Heart left ventricle (tissue), 13 donors: Measurements from ENCODE around the gene SLC24A5.

ENCODE experiments used
- CTCF ChIP-seq, 12 donors: fragments of 200-600 bp; sonication (generic) in 4 of 12; IDR thresholded peaks; one replicate each; pipeline versions ENCODE4 v1.5.0 to v1.8.0; 2018 to 2022; ENCODE audit warnings: antibody characterized with exemption in 12 of 12, mild to moderate bottlenecking in 5 of 12
- POLR2A ChIP-seq, 2 donors: fragments of 450-650 bp; IDR thresholded peaks; one replicate each; pipeline ENCODE4 v1.6.1; 2017; ENCODE audit warnings: antibody characterized with exemption in 2 of 2, mild to moderate bottlenecking in 2 of 2, moderate library complexity in 2 of 2
- donor health status: ischemic (EF 13 %, LVEDD 7.1; RV severe dilation, severe dysfunction).
- donor health status: DM: no; HTN: yes; CAD: no.
- donor health status: DM: no; HTN: no; CAD: no.
- donor health status: ischemic (EF 25% LVEDD 6.9; RV normal size, moderate dysfunction).
- donor health status: ischemic (EF 25% LVEDD 5.7; RV mildly dilated, moderate dysfunction).
- donor health status: ischemic (EF 35%, LVEDD 5.7; RV mildly dilated, moderate dysfunction).
- donor health status: nonischemic (EF 11% LVEDD 7.7; RV severe dilation, severe dysfunction).
- donor health status: DM: yes; HTN: yes; CAD: no.
- donor health status: PGD.
- donor health status: ischemic (EF 29% LVEDD 5.4; RV normal size, mild dysfunction).
- donor health status: nonischemic (EF 23%, LVEDD 6.1; RV moderate dilation, normal function).

GRCh38 chr15:48086133-48086532 lies 34.7 kb upstream of the SLC24A5 start:
- no peak for TF ChIP-seq CTCF (IDR thresholded peaks at IDR 0.05)
- TF ChIP-seq POLR2A (IDR thresholded peaks at IDR 0.05) = no peak
